ENCODE data around the gene ADAMTSL4.
"Not testable (repeated sequence)": the region's sequence is repeated elsewhere in the genome, so short reads cannot be mapped to it uniquely, and the experiment has no call there.

ADAMTSL4 gene

GRCh38 chr1:150555198-150555970 is 6.2 kb downstream of the ADAMTSL4 start:
- no peak for DNase-seq (ENCODE audit: low read depth)

GRCh38 chr1:150555971-150556865 is 7.0 kb downstream of the ADAMTSL4 start:
- no peak for DNase-seq (ENCODE audit: low read depth)

GRCh38 chr1:150557065-150557600 is 7.9 kb downstream of the ADAMTSL4 start:
- no peak for DNase-seq (ENCODE audit: low read depth)

GRCh38 chr1:150557813-150558212 is 8.6 kb downstream of the ADAMTSL4 start:
- DNase-seq (ENCODE audit: low read depth), result no peak

- DNase-seq (ENCODE audit: low read depth), result no peak
Measured at GRCh38 chr1:150558303-150558704, 9.1 kb downstream of the ADAMTSL4 start.

GRCh38 chr1:150558761-150559655 is 9.8 kb downstream of the ADAMTSL4 start:
- no peak for DNase-seq (ENCODE audit: low read depth)

- DNase-seq (ENCODE audit: low read depth), result no peak
Measured at GRCh38 chr1:150559656-150560010, 10.4 kb downstream of the ADAMTSL4 start.

- DNase-seq (ENCODE audit: low read depth), result no peak
Measured at GRCh38 chr1:150560011-150560438, 10.8 kb downstream of the ADAMTSL4 start.

- DNase-seq (ENCODE audit: low read depth), result peak; percentile 76
Measured at GRCh38 chr1:150560576-150561253, 11.5 kb downstream of the ADAMTSL4 start.

- DNase-seq (ENCODE audit: low read depth), result no peak
Measured at GRCh38 chr1:150561254-150561973, 12.2 kb downstream of the ADAMTSL4 start.

- DNase-seq (ENCODE audit: low read depth), result peak; percentile 68
Measured at GRCh38 chr1:150561974-150562445, 12.8 kb downstream of the ADAMTSL4 start.

GRCh38 chr1:150562446-150563339 is 13.5 kb downstream of the ADAMTSL4 start:
- no peak for DNase-seq (ENCODE audit: low read depth)

GRCh38 chr1:150563340-150564038 is 14.3 kb downstream of the ADAMTSL4 start:
- DNase-seq (ENCODE audit: low read depth), result no peak

GRCh38 chr1:150564051-150564991 is 15.1 kb downstream of the ADAMTSL4 start:
- DNase-seq (ENCODE audit: low read depth), result no peak

- not testable (repeated sequence) for DNase-seq (ENCODE audit: low read depth)
Measured at GRCh38 chr1:150565240-150565991, 16.2 kb downstream of the ADAMTSL4 start.

- DNase-seq (ENCODE audit: low read depth), result no peak
Measured at GRCh38 chr1:150566589-150567340, 17.6 kb downstream of the ADAMTSL4 start.
